AG08395 (cell line): Measurements from ENCODE around the gene C3orf52.

ENCODE experiments used
- DNase-seq: peaks from one replicate; pipeline ENCODE4 v3.0.0; 2012; ENCODE audit warnings: mixed read lengths, low spot score

The C3orf52 gene

GRCh38 chr3:112086875-112087524 is 811 bp downstream of the C3orf52 start:
- DNase-seq, result no peak

- DNase-seq, result no peak
Measured at GRCh38 chr3:112087746-112088145, 1.6 kb downstream of the C3orf52 start.

- no peak for DNase-seq
Measured at GRCh38 chr3:112088944-112089343, 2.8 kb downstream of the C3orf52 start.

- no peak for DNase-seq
Measured at GRCh38 chr3:112089956-112090886, 4.0 kb downstream of the C3orf52 start.

GRCh38 chr3:112090887-112091586 is 4.8 kb downstream of the C3orf52 start:
- DNase-seq, result no peak

GRCh38 chr3:112092496-112093179 is 6.4 kb downstream of the C3orf52 start:
- DNase-seq, result peak; percentile 43

GRCh38 chr3:112093180-112093522 is 7.0 kb downstream of the C3orf52 start:
- no peak for DNase-seq

GRCh38 chr3:112095731-112096130 is 9.5 kb downstream of the C3orf52 start:
- no peak for DNase-seq

GRCh38 chr3:112096176-112096575 is 10.0 kb downstream of the C3orf52 start:
- DNase-seq, result no peak

GRCh38 chr3:112097378-112097777 is 11.2 kb downstream of the C3orf52 start:
- DNase-seq, result peak; percentile 95

GRCh38 chr3:112101916-112102315 is 15.7 kb downstream of the C3orf52 start:
- DNase-seq, result peak; percentile 54

GRCh38 chr3:112104774-112105173 is 18.6 kb downstream of the C3orf52 start:
- DNase-seq, result no peak

- no peak for DNase-seq
Measured at GRCh38 chr3:112109322-112109721, 23.1 kb downstream of the C3orf52 start.

- peak; percentile 79 for DNase-seq
Measured at GRCh38 chr3:112111785-112112402, 25.7 kb downstream of the C3orf52 start.

- no peak for DNase-seq
Measured at GRCh38 chr3:112114576-112115160, 28.5 kb downstream of the C3orf52 start.

- DNase-seq, result no peak
Measured at GRCh38 chr3:112115161-112115739, 29.1 kb downstream of the C3orf52 start.

- DNase-seq, result no peak
Measured at GRCh38 chr3:112115806-112116383, 29.7 kb downstream of the C3orf52 start.

GRCh38 chr3:112116748-112117186 is 30.6 kb downstream of the C3orf52 start:
- DNase-seq, result no peak

- DNase-seq, result no peak
Measured at GRCh38 chr3:112117415-112117814, 31.2 kb downstream of the C3orf52 start.

GRCh38 chr3:112117841-112118571 is 31.8 kb downstream of the C3orf52 start:
- DNase-seq, result no peak
